GM19240 (cell line): Measurements from ENCODE around the gene NRG4.
"Not testable (repeated sequence)": the region's sequence is repeated elsewhere in the genome, so short reads cannot be mapped to it uniquely, and the experiment has no call there.

Source experiments
- DNase-seq: peaks from one replicate; pipeline ENCODE4 v3.0.0; 2011; ENCODE audit warnings: low spot score; ENCODE audit not compliant: insufficient read length

The NRG4 gene

GRCh38 chr15:75994220-75994619 lies 18.0 kb downstream of the NRG4 start:
- DNase-seq: no peak

- DNase-seq: no peak
These were observed 19.3 kb downstream of the NRG4 start for GRCh38 chr15:75992897-75993296.

DNA sequence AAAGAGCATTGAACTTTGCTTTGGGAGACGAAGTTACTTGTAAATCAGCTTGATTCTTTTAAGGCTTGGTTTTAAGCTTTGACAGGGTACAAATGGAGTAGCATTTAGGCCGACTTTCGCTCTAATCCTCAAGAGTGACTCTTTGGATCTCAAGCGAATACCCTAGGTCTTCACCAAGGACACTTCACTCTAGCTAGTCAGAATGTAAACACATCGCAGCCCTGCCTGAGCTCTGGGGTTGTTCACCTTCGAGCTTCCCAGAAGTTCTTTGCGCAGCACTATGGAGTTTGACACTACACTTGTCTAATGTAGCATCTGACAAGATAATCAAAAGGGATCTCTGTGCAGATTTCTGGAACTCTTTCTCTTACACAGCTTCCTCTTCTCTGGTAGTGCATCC lies 22.3 kb downstream of the NRG4 start:
- DNase-seq: no peak

DNA sequence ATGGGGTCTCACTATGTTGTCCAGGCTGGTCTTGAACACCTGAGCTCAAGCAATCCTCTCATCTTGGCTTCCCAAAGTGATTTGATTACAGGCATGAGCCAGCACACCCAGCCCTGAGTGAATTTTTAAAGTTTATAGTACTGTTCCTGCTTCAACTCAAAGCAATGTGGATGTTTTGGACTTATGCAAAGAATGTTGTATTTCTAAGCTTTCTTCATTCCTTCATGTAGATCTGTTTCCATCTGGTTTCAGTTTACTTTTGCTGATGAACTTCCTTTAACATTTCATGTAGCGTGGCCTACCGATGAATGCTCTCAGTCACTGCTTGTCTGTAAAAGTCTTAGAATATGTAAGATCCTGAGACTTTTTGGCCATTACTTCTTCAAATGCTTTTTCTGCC lies 23.2 kb downstream of the NRG4 start:
- DNase-seq: no peak

- DNase-seq: no peak
These were observed 26.3 kb downstream of the NRG4 start for GRCh38 chr15:75985971-75986370.

- not testable (repeated sequence) for DNase-seq
These were observed 27.5 kb downstream of the NRG4 start for GRCh38 chr15:75984706-75985105.

- DNase-seq: no peak
These were observed 29.8 kb downstream of the NRG4 start for GRCh38 chr15:75982468-75982867.

- no peak for DNase-seq
These were observed 30.9 kb downstream of the NRG4 start for GRCh38 chr15:75981149-75981815.

GRCh38 chr15:75976766-75977165 lies 35.5 kb downstream of the NRG4 start:
- DNase-seq: not testable (repeated sequence)

DNA sequence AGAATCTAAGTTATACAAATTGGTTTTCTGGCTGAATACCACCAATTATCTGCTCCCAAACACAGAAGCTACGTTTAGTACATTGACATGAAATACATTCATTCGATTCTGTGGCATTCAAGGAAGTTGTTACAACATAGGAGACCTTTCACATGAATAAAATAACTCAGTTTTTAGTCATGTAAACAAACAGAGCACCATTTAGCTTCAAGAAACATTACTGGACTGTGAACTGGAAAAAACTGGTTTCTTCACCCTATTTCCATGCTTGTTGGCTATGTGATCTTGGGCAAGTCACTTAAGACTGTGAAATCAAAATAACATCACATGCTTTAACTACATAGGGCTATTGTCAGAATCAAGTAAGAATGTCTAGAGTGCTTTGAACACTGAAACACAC lies 46.2 kb downstream of the NRG4 start:
- no peak for DNase-seq

DNA sequence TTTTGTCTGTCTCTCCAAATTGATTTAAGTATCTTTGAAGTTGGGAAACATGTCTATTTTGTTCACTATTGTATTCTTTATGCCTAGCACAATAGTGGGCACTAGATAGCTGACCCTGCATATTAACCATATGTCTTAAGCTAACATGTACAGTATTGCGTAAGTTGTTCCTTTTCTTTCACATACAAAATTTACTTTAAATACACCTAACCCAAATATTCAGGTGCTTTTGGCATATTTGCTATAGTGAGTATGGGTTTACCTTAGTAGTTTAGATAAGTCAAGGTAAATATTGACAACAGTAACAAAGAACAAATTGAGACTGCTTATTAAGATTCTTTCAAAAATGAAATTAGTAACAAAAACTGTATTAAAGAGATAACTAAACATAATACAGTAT lies 50.9 kb downstream of the NRG4 start:
- no peak for DNase-seq

GRCh38 chr15:75955720-75956119 lies 56.5 kb downstream of the NRG4 start:
- DNase-seq: no peak

GRCh38 chr15:75952525-75952924 lies 59.7 kb downstream of the NRG4 start:
- no peak for DNase-seq

DNA sequence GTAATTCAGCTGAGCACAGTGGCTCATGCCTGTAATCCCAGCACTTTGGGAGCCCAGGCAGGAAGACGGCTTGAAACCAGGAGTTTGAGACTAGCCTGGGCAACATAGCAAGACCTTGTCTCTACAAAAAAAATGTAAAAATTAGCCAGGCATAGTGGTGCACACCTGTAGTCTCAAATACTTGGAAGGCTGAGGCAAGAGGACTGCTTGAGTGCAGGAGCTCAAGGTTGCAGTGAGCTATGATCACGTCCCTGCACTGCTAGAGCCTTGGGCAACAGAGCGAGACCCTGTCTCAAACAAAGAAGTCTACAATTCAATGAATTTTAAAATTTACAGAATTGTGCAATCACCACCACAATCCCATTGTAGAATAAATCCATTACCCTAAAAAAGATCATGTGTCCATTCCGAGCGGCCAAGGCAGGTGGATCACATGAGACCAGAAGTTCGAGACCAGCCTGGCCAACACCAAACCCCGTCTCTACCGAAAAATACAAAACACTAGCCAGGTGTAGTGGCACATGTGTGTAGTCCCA lies 63.4 kb downstream of the NRG4 start:
- DNase-seq: no peak

GRCh38 chr15:75947092-75947491 lies 65.1 kb downstream of the NRG4 start:
- no peak for DNase-seq

DNA sequence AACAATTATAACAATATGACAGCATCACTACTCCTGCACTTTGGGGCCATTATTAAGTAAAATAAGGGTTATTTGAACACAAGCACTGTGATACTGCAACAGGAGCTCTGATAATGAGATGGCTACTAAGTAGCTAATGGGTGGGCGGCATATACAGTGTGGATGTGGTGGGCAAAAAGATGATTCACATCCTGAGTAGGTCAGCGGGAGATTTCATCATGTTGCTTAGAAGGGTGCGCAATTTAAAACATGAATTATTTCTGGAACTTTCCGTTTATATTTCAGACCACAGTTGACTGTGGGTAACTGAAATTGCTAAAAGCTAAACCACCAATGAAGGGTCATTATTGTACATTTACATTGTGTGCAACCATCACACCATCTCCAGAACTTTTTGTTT lies 66.3 kb downstream of the NRG4 start:
- DNase-seq: no peak

GRCh38 chr15:75943713-75944215 lies 68.5 kb downstream of the NRG4 start:
- DNase-seq: no peak

DNA sequence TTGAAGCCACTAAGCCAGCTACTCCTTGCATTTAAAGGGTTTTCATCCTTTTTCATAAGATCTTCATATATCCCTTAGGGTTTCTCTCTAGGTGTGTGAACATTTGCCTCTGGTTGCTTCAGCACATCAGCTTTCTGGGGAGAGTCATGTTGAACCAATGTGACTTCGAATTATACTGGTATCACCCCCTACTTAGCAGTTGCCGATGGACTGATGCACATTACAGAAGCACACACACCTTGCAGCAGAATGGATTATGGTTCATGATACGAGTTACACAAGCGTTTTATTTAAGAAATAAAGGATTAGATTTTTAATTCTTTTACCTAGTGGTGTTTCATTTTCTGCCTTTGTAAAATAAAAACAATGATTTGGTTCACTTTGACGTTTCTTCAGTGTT lies 69.0 kb downstream of the NRG4 start:
- no peak for DNase-seq

GRCh38 chr15:75942464-75942863 lies 69.8 kb downstream of the NRG4 start:
- DNase-seq: no peak

DNA sequence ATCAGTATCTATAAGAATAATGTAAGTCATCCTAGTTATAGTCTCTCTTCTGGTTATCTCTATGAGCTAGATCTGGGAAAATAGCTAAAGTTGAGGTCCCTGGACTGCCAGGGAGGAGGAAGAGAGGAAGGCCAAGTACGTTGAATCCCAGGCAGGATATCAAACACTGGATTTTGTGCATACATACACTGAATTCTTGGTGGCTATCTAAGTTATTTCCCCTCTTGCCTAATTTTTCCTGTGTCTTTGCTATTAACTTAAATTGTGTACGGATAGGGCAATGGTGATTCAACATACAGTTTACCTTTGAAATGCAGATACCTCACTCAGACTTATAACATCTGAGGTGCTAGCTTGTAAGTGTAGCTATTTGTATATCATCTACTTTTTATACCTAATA lies 81.4 kb downstream of the NRG4 start:
- no peak for DNase-seq

DNA sequence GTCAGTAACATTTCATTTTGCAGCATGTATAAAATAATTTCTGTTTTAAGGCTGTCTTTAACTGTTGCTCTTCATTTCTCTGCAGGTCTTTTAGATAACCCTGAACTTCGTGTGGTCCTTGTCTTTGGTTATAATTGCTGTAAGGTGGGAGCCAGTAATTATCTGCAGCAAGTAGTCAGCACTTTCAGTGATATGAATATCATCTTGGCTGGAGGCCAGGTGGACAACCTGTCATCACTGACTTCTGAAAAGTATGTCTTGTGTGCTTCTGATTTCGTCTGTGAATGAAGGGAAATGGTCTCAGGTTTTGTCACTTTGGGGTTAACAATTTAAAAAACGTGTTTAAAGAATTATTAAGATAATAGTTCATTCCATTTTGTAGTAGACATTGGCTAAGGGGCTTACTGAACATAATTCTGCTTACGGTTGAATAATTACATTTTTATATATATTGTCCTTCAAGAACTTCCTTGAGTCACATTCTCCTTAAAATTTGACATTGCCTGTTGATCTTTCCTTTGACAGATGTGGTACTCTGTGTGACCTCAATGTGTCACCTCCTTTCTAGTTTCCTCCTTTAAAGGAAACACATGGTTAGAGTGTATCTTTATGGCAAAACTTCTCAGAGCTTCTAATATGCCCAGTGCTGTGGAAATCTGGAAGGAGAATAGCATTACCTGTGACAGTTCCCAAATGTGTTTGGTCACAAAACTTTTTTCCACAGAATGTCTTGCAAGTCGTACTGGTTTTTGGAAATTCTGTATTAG lies 82.2 kb downstream of the NRG4 start:
- no peak for DNase-seq
